ENCODE measurements around the gene RHEX.
A peak's percentile ranks its signal among the peaks of the same experiment; 100 is the strongest.
"Not testable (repeated sequence)": the region's sequence is repeated elsewhere in the genome, so short reads cannot be mapped to it uniquely, and the experiment has no call there.

Gene RHEX

GRCh38 chr1:206030714-206031113 is 22.3 kb upstream of the RHEX start:
- peak; percentile 88 for DNase-seq (ENCODE audit: low spot score)

DNA sequence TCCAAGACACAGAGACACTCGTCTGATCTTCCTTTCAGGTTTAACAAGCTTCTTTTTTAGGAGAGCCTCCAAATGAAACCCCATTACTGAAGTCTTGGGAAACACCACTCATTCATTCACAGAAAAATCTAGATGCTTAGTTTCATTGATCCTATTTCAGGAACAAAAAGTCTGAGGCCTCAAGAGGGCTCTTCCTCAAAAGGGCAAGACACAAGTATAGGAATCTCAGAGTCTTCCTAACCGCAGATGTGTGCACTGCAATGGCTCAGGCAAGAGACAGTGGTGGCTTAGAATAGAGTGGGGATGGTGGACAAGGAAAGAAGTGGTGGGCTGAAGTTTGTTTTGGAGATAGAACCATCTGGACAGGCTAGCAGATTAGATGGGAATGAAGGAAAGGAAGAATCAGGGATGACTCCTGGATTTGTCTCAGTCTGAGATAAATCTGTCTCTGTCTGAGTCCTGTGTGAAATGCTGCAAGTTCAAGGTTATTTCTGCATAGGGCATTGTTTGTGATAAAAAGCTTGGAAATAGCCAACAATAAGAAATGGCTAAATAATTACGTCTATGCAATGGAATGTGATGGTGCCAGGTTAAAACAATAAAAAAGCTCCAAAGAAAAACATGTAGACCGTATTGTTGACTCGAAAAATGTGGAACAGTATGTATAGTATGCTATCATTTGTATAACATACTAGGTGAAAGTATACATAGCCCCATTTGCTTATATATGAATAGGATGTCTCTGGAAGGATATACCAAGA is 20.4 kb upstream of the RHEX start:
- DNase-seq (ENCODE audit: low spot score), result peak; percentile 38

DNA sequence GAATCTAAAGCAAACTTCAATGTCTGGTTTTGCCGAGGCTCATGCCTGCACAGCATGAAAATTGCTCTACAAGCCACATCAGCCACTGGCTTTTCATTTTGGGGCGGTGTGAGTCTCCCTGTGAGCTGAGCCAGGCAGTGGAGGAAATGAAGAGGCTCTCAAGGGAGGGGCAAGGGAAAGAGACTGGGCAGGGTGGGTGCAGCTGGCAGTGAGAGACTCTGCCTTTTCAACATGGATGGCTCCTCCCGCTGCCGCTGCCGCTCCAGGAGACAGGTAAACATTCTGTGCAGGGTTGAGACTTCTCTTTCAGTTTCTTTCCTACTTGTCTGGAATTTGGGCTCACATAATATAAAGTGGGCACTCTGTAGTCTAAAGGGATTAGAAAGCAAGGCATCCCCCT is 17.9 kb upstream of the RHEX start:
- DNase-seq (ENCODE audit: low spot score), result no peak

DNA sequence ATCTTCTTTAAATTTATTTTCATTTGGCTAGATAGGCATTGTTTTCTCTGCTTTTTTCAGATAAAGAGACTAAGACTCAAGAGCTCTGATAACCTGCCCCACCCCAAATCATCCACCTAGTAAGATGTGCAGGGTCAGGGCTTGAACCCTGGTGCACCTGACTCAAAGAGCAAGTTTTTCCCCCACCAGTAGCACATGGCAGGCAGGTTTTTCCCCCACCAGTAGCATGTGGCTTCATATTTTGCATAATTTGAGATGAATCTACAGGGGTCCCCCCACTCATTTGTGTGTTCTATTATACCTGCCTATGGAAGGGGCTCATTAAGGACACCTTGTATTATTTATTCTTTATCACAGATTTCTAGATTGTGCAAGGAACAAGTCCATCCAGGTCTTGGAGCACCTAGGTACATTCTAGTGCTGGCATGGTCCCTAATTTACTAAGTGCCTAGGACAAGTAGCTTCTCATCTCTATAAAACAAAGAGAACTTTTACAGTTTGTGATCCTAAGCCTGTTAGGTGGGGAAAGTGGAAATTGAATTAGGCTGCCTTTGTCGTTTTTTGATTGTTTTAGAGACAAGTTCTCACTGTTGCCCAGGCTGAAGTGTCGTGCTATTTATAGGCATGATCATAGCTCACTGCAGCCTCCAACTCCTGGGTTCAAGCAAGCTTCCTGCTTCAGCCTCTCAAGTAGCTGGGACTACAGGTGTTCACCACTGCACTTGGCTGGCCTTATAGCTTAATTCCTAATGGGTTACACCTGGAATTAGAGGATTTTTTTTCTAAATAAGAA is 16.1 kb upstream of the RHEX start:
- no peak for DNase-seq (ENCODE audit: low spot score)

GRCh38 chr1:206037581-206037980 is 15.4 kb upstream of the RHEX start:
- DNase-seq (ENCODE audit: low spot score), result no peak

GRCh38 chr1:206039046-206039973 is 13.7 kb upstream of the RHEX start:
- DNase-seq (ENCODE audit: low spot score), result no peak

DNA sequence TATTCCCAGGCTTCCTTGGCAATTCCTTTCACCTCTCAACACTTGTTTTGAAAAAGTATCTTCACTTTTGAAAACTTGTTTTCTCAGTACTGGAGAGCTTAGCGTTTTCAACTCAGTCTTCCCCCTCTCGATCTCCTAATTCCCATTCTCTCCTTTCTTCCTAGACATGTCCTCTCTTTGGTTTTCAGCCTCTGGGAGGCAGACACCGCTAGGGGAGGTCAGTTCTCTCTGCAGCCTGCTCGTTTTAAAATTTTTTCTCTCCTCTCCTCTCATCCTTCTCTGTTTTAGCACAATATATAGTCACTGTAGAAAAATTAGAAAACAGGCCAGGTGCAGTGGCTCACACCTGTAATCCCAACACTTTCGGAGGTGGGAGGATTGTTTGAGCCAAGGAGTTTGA is 12.6 kb upstream of the RHEX start:
- DNase-seq (ENCODE audit: low spot score), result no peak

DNA sequence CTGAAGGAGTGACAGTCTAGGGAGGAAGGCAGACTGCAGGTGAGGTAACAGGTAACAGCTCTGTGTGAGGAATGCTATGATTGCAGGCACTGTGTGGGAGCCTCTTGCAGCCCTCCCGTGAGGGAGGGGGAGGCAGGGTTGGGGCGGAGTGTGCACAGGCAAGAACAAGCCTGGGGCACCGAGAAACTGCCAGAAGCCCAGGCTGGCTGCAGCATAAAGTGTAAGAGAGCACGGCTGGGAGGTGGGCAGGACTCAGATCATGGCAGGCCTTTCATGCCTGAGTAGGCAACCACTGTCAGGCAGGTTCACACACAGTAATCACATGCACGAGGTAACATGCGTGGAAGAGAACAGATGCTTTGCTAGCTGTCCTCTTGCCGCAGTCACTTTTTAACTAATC is 11.3 kb upstream of the RHEX start:
- no peak for DNase-seq (ENCODE audit: low spot score)

- no peak for DNase-seq (ENCODE audit: low spot score)
Measured at GRCh38 chr1:206047271-206047670, 5.7 kb upstream of the RHEX start.

DNA sequence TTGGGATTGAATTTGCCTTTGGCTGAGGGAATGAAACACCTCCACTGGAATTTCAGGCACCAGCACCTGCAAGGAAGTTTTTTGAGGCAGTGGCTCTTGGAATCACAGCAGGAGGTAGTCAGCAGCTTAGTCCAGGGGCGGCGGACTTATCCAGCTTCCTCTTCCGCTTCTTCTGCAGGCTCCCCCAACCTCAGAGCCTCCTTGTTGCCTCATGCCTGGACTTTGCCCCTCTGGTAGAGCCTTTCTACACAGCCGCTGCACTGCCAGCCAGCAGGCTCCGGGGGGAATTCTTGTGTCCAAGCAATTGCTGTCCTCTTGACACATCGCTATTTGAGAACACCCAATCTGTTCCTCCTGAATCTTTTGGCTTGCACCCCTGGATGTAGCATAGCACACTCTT is 4.4 kb upstream of the RHEX start:
- peak; percentile 30 for DNase-seq (ENCODE audit: low spot score)

DNA sequence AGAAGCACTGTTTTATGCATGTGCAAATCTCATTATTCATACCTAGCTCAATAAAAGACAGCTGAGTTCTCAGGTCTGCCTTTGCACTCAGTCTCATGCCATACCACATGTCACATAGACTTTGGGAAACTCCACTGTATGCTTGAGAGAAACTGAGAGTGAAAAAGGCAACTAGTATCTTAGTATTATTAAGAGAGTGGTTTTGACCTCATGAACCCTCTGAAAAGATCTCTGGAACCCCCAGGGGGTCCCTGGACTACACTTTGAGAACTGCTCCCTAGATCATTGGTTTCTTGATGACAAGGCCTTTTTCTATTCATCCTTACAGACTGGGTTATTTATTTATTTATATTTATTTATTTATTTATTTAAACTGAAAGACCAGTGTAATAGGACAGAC is 3.7 kb upstream of the RHEX start:
- no peak for DNase-seq (ENCODE audit: low spot score)

DNA sequence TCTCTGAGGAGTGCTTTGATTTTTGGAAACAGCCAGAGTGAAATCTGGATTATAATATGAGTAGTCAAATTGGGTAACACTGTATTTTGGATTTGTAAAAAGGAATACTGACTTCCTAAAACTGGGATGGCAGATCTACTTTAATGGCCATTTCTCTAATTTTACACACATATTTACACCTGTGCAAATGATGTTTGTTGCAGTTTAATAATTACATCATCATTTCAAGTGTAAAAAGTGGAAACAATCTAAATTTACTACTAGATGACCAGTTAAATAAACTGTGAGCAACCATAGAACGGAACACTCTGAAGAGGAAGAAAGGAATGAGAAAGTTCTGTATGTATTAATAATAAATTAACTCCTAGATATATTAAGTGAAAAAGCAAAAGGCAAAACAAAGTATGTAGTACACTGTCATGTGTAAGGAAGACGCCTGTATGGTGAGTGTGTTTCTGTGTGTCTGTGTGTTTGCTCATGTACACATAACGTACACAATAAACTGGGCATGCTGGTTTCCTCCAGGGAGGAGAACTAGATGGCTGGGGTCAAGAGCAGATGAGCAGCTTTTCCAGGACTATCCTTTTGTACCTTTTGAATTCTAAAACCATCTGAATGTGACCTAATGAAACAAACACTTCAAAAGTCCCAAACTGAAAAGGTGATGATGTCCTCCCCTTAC is 2.9 kb upstream of the RHEX start:
- no peak for DNase-seq (ENCODE audit: low spot score)

DNA sequence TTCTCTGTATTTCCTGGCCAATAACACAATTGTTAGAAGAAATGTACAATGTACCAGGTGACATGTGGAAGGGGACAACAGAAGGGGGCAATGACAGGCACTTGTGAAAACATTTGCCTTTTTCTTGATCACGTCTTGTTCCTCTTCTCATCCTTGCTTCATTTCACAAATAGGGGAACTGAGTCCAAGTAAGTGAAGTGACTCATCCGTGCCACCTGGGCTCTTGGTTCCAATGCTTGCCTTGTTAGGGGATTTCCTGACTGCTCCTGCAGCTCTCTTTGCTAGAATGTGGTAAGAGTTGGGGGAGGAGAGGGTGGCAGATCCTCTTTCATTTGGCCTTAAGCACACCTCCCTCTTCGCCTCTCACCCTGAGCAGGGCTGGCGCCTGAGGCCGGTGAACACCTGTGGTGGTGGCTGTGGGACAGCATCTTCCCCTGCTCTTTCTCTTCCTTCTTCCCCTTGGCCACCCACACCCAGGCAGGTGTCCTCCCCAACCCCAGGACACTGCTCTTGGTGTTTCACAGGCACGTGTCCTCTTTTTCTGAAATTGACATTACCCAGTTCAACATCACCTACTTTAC is 2.2 kb upstream of the RHEX start:
- DNase-seq (ENCODE audit: low spot score), result no peak

GRCh38 chr1:206052231-206052865 is 625 bp upstream of the RHEX start:
- DNase-seq (ENCODE audit: low spot score), result not testable (repeated sequence)

- DNase-seq (ENCODE audit: low spot score), result not testable (repeated sequence)
Measured at GRCh38 chr1:206053616-206054015, 643 bp downstream of the RHEX start.

DNA sequence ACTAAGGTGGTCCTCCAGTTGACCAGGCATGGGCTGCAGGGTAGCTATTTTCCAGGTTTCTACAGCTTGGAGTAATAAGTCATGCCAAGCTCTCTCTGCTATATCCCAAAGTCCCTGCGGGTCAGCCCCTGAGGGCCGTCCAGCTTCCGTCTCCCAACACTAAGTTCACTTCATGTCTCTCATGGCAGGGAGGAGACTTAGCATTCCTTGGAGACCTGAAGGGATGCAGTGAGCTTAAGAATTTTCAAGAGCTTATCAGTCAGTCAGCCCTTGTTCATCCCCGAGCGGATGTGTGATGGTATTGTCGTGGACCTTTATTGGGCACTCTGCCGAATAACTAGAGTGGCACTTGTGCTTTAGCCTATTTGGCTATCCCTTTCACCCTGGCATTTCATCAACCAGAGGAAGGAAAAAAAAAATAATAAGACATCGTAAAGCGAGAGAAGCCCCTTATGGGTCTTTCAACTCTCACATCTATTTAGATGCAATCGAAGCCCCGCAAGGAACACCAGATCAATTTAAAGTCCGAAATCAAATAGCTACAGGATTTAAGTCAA is 2.2 kb downstream of the RHEX start:
- DNase-seq (ENCODE audit: low spot score), result not testable (repeated sequence)

- DNase-seq (ENCODE audit: low spot score), result not testable (repeated sequence)
Measured at GRCh38 chr1:206055639-206056323, 2.8 kb downstream of the RHEX start.

DNA sequence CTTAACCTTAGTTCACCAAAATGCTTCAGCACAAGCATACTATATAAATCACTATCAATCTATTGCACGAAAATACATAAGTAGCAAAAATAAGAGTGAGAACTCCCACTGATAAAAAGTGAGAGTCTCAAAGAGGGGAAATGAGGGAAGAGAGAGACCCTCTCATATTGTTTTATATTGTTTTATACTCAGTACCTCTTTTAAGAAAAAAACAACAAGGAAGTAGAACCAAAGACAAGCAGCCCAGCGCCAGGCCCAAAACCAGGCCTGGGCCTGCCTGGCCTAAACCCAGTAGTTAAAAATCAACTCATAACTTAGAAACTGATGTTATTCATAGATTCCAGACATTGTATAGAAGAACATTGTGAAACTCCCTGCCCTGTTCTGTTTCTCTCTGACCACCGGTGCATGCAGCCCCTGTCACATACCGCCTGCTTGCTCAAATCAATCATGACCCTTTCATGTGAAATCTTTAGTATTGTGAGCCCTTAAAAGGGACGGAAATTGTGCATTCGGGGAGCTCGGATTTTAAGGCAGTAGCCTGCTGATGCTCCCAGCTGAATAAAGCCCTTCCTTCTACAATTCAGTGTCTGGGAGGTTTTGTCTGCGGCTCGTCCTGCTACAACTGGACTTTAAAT is 5.4 kb downstream of the RHEX start:
- not testable (repeated sequence) for DNase-seq (ENCODE audit: low spot score)

- DNase-seq (ENCODE audit: low spot score), result no peak
Measured at GRCh38 chr1:206058927-206059292, 5.9 kb downstream of the RHEX start.
